AG09309 (cell line): ENCODE measurements around the gene MED20.

Experiments
- DNase-seq: peaks from one replicate; pipeline ENCODE4 v3.0.0-alpha.2; 2010; ENCODE audit warnings: low read depth
- H3K4me3 ChIP-seq: 2 replicates; pipeline ENCODE4 v1.5.1; 2011; ENCODE audit warnings: mild to moderate bottlenecking, low read depth, low read length, moderate library complexity; ENCODE audit not compliant: control insufficient read depth
- CTCF ChIP-seq: IDR thresholded peaks from 2 replicates; pipeline ENCODE4 v1.5.1; 2011; ENCODE audit warnings: mild to moderate bottlenecking, low read depth, low read length, inconsistent platforms; ENCODE audit not compliant: insufficient read depth, control insufficient read depth; ENCODE audit errors: missing control alignments

MED20 gene

GRCh38 chr6:41940759-41941279 lies 19.9 kb upstream of the MED20 start:
- no peak for DNase-seq
- peak overlapping the region; percentile 98 for H3K4me3 ChIP-seq
- no peak for TF ChIP-seq CTCF

- peak overlapping the region; percentile 98 for H3K4me3 ChIP-seq
- DNase-seq, result no peak
- no peak for TF ChIP-seq CTCF
Measured at GRCh38 chr6:41939848-41940758, 19.2 kb upstream of the MED20 start.

GRCh38 chr6:41939176-41939847 lies 18.4 kb upstream of the MED20 start:
- H3K4me3 ChIP-seq, result peak overlapping the region; percentile 9
- TF ChIP-seq CTCF, result no peak
- DNase-seq, result no peak

- peak; percentile 3 for TF ChIP-seq CTCF
- no peak for DNase-seq
- H3K4me3 ChIP-seq, result no peak overlapping the region
Measured at GRCh38 chr6:41938590-41939175, 17.7 kb upstream of the MED20 start.

- no peak for TF ChIP-seq CTCF
- no peak for DNase-seq
- no peak overlapping the region for H3K4me3 ChIP-seq
Measured at GRCh38 chr6:41937861-41938574, 17.1 kb upstream of the MED20 start.

- DNase-seq, result no peak
- no peak for TF ChIP-seq CTCF
- H3K4me3 ChIP-seq, result no peak overlapping the region
Measured at GRCh38 chr6:41937472-41937860, 16.5 kb upstream of the MED20 start.
